ENCODE results near the gene ADAMTS18.

ADAMTS18 gene

DNA sequence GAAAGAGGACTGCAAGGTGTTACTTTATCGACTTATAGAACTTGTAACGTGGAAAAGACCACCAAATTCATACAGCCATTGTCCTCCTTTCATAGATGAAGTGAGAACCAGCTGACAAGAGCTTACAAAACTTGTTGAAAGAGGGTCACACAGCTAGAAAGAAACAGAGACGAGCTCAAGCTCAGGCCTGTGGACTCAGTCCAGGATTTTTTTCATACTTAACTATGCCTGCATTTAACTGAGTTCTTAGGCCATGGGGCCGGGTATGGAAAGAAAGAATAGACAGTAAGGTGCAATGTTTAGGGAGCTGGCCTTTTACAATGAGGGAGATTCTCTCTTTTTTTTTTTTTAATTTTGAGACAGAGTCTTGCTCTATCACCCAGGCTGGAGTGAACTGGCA is 106.1 kb downstream of the ADAMTS18 start:
- DNase-seq (ENCODE audit: low read depth, low spot score) = no peak

DNA sequence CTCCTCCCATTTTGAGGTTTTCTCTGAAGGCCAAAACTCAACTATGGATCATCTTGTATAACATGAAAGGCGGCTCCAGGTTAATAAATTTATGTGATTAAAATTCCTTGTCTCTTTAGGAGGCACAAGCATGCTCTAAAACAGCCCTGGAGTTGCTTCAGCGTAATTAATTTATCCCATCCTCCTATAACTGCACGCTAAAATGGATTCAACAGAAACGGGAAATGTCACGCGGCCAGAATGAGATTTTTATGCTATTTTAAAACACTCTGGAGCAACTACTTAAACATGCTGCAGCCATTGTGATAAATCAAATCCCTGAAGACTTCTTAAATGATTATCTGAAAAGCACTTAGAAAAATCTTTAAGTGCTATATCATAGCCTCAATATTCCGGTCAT is 106.6 kb downstream of the ADAMTS18 start:
- no peak for DNase-seq (ENCODE audit: low read depth, low spot score)

DNA sequence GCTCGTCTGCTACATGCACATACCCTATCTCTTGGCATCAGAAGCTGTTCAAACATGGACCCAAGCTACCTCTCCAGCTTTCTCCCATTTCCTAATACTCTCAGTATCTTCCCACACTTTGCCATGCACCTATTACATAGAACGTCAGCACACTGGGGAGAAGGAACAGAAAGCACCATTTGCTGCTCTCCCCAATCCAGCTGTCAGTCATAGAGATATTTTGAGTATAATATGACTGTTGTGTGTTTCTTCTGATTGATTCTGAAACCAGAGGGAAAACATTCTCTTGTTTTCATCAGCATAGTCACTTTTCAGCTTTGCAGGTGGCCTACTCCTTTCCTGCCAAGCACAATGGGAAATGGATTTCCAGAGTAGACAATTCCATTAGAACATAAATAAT is 107.1 kb downstream of the ADAMTS18 start:
- DNase-seq (ENCODE audit: low read depth, low spot score) = no peak

DNA sequence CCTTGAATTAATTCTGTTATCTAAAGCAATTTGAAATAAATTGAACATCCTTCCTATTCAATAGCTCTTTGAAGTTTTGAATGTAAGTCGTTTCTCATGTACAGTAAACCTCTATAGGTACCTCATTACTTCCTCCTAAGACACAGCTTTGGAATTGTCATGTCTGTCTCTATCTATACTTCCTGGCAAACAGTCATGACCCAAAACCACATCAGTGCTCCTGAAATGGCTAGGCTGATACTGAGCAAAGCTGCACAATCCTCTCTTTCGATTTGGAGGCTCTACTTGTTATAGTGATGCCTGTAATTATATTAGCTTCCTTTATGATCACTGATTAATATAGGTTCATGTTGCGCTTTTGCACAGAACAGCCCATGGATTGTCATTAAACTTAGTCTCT is 110.1 kb downstream of the ADAMTS18 start:
- no peak for DNase-seq (ENCODE audit: low read depth, low spot score)

DNA sequence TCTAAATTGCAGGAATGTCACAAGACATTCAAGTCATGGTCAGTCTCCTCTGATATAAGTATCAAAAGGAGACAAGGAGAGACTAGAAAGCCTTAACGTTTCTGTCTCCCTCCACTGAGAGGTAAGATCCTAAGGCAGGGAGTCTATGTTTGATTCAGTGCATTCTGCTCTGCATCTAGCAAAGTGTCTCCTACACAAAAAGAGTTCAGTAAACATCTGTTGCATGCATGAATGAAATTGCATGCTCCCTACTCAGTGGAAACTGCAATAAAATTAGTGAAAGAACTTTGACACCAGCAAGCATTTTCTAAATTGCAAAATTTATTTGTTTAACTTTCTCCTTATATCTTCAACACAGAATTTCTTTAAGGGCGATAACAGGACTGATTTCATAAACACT is 111.1 kb downstream of the ADAMTS18 start:
- DNase-seq (ENCODE audit: low read depth, low spot score) = no peak

DNA sequence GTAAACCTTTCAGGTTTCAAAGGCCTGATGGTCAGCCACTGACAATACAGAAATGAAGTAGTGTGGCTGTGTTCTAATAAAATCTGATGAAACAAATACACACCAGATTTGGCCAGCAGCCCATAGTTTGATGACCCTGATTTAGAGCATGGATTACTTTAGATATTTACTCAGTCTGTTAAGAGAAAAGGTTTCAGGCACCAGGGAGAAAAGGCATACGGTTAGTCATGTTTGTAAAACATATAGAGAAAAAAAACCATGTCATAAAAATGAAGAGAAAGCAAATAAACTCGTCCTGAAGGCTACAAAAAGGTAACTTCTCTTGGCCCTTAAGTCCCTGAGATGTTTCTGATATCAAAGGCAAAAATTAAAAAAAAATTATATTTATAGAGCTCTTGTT is 112.1 kb downstream of the ADAMTS18 start:
- DNase-seq (ENCODE audit: low read depth, low spot score) = no peak

DNA sequence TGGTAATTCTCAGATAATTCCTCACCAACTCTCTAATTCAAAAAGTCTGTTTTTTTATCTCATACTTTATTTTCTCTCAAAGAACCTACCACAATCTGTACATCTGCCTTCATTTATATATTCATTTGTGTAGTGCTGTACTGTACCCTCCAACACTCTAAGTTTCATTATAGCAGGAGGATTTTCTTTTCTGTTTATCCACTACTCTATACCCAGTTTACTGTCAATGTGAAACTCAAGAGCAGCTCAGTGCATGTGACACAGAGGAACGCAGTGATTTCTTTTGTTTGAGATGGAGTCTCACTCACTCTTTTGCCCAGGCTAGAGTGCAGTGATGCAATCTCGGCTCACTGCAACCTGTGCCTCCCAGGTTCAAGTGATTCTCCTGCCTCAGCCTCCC is 117.8 kb downstream of the ADAMTS18 start:
- no peak for DNase-seq (ENCODE audit: low read depth, low spot score)

DNA sequence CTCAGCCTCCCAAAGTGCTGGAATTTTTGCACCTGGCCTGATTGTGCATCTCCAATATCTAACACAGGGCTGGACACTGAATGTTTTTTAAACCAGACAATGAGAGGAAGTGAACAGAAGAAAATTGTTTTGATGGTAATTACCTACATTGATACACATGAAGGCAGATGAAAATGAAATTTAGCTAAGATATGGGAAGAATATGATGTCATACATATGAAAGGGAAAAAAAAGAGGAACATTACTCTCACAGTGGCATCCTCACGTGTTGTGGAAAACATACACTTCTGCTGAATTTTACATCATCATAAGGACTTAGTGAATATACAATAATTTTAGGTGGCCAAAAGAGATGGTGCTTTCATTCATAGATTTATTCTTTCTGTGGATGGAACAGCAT is 124.0 kb downstream of the ADAMTS18 start:
- no peak for DNase-seq (ENCODE audit: low read depth, low spot score)

DNA sequence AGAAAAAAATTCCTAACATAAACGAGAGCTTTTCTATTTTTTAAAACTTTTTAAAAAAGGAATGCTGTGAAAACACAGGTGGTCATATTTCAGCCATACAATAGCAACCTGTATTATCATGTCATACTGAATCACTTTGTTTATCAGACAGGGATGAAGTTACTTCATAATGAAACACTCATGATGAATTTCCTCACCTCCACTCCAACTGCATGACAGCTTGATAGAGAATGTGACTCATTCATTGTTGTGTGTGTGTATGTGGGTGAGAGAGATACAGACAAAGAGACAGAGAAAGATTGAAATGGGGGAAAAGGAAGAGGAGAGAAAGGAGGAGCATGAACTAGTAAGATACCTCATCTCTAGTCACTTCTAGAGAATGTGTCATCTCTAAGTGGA is 126.7 kb downstream of the ADAMTS18 start:
- no peak for DNase-seq (ENCODE audit: low read depth, low spot score)

DNA sequence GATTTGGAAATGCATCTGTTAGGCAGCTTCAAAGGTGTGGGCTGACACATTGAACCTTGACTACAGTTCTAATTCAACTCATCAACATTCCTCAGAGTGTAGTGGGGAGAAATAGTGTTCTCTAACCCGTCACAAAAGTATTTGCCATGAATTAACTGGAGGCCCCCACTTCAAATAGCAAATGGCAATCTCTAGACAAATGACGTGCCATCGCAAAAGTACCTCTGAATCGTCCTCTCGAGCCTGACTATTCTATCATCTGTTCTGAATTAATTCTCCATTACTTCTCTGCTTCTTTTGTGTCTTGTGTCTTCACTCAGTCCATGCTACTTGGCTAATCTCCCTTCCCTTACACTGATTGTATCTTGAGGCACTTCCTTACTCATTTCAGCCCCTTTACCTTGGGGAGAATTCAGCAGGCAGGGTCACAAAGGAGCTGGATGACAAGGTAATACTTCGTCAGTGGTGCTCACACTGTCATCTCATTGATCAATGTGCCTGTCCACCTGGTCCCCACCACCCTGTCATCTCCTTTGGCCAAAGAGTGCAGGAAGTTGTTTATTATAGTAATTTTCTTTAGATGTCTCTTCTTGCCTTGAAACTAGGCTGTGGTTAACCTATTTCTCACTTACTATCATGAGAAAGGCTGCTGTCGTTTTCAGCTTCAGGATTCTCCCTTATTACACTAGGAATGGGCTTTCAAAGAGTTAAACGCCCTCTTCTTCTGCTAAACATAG is 127.2 kb downstream of the ADAMTS18 start:
- no peak for DNase-seq (ENCODE audit: low read depth, low spot score)

DNA sequence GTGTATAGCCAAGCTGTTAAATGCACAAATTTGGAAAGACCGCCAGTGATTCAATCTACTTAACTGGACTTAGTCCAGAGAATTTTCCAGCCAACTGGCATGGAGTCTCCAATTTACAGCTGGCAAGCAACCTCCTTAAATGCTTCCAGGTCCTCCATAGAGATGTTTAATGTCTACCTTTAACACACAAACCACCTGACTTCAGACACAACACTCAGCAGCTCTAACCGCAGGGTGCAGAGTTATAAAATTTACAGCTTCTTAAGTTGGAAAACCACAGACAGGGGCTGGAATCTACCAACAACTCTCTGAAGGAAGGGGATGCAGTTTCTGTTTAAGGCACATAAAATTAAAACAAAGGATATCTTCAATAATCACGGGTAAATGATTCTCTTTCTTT is 128.8 kb downstream of the ADAMTS18 start:
- no peak for DNase-seq (ENCODE audit: low read depth, low spot score)

DNA sequence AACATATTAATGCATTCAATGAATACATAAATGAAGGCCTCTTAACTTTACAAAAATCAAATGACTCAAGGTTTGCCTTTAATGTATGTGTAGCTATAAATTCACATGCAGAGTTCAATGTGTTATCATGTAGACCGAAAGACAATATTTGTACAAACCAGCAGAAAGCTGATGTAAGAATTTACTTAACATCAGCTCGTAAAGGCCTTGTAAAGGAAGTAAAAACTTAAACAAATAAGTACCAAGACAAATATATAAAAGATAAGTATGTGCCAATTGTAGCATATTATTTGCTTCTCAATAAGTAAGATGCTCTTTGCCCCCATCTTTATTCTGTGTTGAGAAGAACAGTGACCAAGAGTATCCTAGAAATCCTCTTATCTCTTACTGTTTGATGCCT is 130.0 kb downstream of the ADAMTS18 start:
- DNase-seq (ENCODE audit: low read depth, low spot score) = no peak

DNA sequence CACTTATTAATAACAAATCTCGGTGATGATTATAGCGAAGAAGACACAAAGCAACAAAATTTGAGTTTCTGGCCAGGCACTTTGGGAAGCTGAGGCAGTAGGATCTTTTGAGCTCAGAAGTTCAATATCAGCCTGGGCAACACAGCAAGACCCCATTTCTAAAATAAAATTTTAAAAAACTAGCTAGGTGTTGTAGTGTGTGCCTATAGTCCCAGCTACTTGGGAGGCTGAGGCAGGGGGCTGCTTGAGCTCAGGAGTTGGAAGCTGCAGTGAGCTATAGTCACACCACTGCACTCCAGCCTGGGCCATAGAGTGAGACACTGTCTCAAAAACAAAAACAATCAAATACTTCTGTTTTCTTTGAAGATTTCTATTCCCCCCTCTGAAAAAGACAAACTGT is 130.7 kb downstream of the ADAMTS18 start:
- no peak for DNase-seq (ENCODE audit: low read depth, low spot score)

DNA sequence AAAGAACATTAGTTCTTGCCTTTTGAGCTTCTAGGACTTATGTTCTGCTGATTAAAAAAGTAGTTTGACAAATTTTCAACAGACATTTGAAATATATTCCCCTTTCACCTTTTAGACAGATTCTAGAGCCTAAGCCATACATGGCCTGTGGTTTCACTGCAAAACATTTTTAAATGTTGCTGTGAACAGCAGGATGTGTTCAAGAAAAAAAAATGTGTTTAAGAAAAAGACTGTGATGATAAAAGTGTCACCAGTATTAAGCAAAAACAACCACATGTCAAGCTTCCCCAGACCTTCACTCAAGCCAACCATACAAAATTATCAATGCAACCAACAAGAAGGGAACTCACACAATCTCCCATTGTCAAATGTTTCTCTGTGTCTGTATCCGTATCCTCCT is 132.2 kb downstream of the ADAMTS18 start:
- DNase-seq (ENCODE audit: low read depth, low spot score) = no peak

DNA sequence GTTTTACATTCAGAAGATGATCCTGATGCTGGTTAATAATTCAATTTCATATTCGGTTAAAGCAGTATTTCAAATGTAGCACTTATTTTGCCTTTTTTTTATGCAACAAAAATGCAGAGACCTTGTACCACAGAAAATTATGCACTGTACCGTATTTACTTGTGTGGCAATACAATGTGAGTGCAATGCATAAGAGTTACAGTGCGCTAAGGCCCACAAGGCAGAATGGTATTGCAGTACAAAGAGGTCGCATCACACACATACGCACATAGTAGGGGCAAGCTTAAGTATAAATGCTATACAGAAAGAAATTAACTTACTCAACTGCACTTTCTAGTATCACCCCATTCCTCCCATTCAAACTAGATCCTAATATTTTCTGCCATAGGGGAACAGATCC is 132.6 kb downstream of the ADAMTS18 start:
- no peak for DNase-seq (ENCODE audit: low read depth, low spot score)

DNA sequence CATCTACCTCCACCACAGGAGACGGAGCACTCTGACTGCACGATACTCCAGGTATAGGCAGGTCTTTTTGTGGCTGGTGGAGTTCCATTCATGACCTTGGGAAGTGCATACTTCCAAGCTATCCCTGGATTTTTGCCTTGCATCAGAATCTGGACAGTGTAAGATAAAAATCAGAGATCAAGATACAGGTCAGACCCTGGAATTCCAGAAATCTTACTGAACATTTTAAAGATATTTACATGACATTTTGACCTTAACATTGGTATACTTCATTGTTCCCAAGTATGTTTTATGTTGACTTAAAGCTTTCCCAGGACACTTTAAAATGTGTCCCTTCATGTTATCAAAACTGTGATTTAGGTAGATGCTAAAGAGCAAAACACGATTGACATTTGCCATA is 134.6 kb downstream of the ADAMTS18 start:
- no peak for DNase-seq (ENCODE audit: low read depth, low spot score)

DNA sequence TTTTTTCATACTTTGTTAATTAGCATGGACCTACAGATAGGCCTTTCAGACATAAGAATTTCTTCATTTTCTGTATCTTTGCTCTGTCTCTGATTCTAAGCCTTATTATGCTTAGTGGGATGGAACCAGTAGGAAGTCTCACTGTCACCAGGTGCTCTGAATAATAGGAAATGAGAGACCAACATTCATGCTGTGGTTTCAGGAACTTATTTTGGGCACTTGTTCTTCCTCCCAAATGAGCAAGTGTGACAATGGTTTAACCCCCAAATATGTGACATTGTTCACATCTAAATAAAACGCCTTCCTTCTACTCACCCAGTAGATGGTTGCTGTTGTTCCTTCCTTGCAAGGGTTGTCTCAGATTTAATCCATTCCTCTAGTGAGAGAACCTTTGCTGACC is 135.4 kb downstream of the ADAMTS18 start:
- DNase-seq (ENCODE audit: low read depth, low spot score) = no peak

DNA sequence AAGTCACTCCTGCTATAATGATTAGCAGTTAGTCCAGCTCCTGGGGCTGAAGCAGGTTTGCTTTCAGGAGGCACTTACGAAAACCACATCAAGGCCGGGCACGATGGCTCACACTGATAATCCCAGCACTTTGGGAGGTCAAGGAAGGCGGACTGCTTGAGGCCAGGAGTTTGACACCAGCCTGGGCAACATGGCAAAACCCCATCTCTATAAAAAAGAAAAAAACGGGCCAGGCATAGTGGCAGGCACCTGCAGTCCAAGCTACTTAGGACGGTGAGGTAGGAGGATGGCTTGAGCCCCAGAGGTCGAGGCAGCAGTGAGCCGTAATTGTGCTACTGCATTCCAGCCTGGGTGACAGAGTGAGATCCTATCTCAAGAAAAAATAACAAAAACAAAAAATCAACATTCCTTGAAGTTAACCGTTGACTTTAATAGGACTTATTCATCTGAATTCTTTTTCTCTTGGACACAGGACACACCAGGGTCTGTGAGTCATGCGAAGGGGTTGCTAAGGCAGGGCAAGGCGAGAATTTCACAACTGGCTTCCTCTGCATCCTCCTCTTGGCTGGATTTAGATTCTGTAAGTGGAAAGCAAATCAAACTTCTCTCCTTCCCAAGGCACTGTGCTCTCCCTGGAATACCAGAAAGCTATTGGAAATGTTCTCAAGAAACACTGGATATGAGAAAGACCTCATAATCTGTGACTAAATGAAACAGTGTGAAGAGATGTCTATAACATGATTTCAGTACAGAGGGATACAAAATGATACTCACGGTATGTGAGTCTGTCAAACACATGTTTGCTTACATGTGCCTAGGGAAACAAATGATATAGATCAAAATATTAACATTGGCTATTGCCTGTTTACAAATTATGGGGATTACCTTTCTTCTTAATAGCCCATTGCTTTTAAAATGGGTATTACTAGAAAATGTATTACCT is 136.1 kb downstream of the ADAMTS18 start:
- DNase-seq (ENCODE audit: low read depth, low spot score) = no peak

DNA sequence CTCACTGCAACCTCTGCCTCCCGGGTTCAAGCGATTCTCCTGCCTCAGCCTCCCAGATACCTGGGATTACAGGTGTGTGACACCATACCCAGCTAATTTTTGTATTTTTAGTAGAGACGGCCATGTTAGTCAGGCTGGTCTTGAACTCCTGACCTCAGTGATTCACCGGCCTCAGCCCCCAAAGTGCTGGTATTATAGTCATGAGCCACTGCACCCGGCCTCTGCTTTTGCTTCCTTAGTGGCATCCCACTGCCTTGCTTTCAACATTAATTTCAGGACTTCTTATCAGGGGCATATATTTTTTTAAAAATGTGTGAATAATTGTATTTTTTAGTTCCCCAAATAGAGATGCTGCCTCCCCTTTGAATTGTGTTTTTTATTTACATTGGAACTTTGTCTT is 136.8 kb downstream of the ADAMTS18 start:
- DNase-seq (ENCODE audit: low read depth, low spot score) = no peak

DNA sequence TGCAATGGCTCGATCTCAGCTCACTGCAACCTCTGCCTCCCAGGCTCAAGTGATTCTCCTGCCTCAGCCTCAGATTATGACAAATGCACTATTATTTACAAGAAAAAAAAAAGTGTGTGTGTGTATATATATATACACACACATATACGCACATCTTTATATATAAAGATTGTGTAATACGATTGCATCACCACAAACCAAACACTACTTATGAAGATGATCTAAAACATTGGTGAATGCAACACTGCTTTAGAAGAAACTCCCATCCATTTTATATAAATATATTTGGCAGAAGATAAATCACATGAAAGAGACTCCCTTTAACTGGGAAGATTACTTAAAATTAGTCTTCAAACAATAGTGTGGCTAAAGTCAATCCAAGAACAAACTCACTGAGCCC is 138.9 kb downstream of the ADAMTS18 start:
- no peak for DNase-seq (ENCODE audit: low read depth, low spot score)

DNA sequence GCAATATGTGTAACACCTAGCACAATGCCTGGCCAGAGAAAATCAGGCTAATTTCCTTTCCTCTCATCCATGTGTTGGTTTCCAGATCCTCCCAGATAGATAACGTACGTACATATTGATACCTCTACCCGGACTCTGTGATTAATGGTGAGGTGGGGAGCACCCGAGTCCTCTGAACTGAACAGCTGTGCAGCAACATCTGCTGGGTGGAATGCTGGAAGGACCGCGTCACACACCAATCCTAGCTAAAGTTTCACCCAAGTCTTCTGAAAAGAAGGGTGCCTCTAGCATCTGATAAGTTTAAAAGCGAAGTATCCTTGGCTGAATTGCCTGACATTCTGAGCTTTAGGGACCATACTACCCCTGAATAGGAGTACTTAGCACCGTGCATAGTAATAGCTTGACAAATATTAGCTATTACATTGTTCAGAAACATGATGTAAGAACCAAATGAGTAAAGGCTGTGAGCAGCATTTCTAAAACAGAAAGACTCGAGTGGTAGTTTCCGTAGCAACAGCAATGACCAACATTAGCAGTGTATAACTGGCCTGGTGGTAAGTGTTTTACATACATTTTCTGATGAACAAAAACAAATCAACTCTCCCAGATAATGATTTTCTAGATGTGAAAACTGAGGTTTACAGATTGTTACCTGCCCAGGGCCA is 144.3 kb downstream of the ADAMTS18 start:
- no peak for DNase-seq (ENCODE audit: low read depth, low spot score)

DNA sequence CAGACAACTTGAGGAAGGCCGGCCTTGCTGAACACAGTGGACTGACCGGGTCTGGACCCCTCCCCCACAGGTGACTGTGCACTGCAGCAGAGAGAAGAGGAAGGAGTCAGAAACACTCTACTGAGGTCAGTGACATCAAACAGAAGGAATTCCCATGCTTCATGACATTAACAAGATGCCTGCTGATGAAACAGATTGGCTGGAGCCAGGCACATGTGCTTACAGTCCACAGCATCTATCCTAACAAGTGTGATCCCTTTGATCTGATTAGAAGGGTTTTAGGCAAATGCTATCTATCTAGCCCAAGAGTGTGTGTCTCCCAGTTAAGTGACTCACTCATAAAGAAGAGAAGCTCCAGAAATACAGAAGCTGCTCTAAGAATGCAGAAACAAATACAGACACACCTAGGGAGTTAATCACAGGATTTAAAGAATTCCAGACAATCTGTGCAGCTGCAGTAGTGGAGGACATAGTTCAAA is 145.5 kb downstream of the ADAMTS18 start:
- DNase-seq (ENCODE audit: low read depth, low spot score) = no peak

Data from iPS DF 19.7 (cell line).